ENCODE measurements around the gene POLA1. TPM values are rescaled to one million over a fixed set of nuclear protein-coding genes. Genes with fewer than 3 reads are reported as not detected.
A peak's percentile ranks its signal among the peaks of the same experiment; 100 is the strongest.

POLA1 gene
- total and polyA plus RNA-seq, 2 of the 4 experiments (the other 2 are of a cell fraction) = 4.0 to 15.1 TPM

- H2BK15ac ChIP-seq (ENCODE audit: low read depth, low read length) = no peak overlapping the region
- no peak overlapping the region for H2BK20ac ChIP-seq (ENCODE audit: low read depth, low read length)
- no peak overlapping the region for H2AK5ac ChIP-seq (ENCODE audit: low read depth, low read length)
- H3K9me1 ChIP-seq (ENCODE audit: insufficient read depth, low read length) = no peaks in the 10 kb centered on the region; the same call in 1 of the 2 replicates
- no peak overlapping the region for H3K4me2 ChIP-seq (ENCODE audit: low read depth, low read length)
- H3K9me3 ChIP-seq (ENCODE audit: control insufficient read depth, insufficient read depth, low read length) = no peaks in the 10 kb centered on the region
- no peak overlapping the region for H2AK9ac ChIP-seq (replicated peaks; ENCODE audit: low read depth, low read length, poor library complexity)
- in situ Hi-C loops (cut with MboI; ENCODE audit: low sequenced_read_pairs) (no loop called here), dilution Hi-C loops (cut with HindIII; ENCODE audit: low sequenced_read_pairs, unreplicated experiment) (no loop called here), intact Hi-C loops (cut with micrococcal nuclease) (no loop called here)
- DNase-seq (peak; percentile 34), ATAC-seq (ENCODE audit: low read depth) (peak; percentile 46; the same call in 1 of the 2 replicates)
- H3K36me3 ChIP-seq (ENCODE audit: control insufficient read depth, insufficient read depth, low read length) = no peaks in the 10 kb centered on the region; the same call in 1 of the 2 replicates
- no peaks in the 10 kb centered on the region for H4K20me1 ChIP-seq (ENCODE audit: insufficient read depth, low read length)
- no peaks in the 10 kb centered on the region for H3K27me3 ChIP-seq (ENCODE audit: control insufficient read depth, insufficient read depth, low read length)
- H3K4me1 ChIP-seq (ENCODE audit: control insufficient read depth, insufficient read depth, low read length) = no peaks in the 10 kb centered on the region
- H2BK5ac ChIP-seq (ENCODE audit: low read depth, low read length, poor library complexity, severe bottlenecking) = no peak overlapping the region
- H3K14ac ChIP-seq (replicated peaks; ENCODE audit: low read depth, low read length) = no peak overlapping the region
- no peak overlapping the region for H3K56ac ChIP-seq (ENCODE audit: extremely low read depth, insufficient read depth, low read length)
- no peak overlapping the region for H4K91ac ChIP-seq (ENCODE audit: insufficient read depth, low read depth, low read length)
- no peak overlapping the region for H4K8ac ChIP-seq (ENCODE audit: low read depth in 2 of 2, low read length in 2 of 2)
- ChIA-PET POLR2A (ENCODE audit: unreplicated experiment) (no interaction called here), CTCF (interaction anchor here (0.6 kb wide), 1 partner anchor 488 kb away, joined by 3 read pairs; no protein-coding TSS in a partner anchor)
- no CpG with 5 or more reads among the region's 4 CpGs for WGBS, 2 experiments (ENCODE audit: extremely low coverage in 2 of 2, insufficient read length in 1 of 2)
- no peak overlapping the region for H3K4ac ChIP-seq (ENCODE audit: low read depth, low read length)
- H2AFZ ChIP-seq (replicated peaks; ENCODE audit: low read length, poor library complexity) = no peak overlapping the region
- H2BK120ac ChIP-seq (ENCODE audit: low read depth, low read length) = no peak overlapping the region
- H3K27ac ChIP-seq (ENCODE audit: insufficient read depth, low read length) = no peak overlapping the region
- H3K23ac ChIP-seq (ENCODE audit: low read depth, low read length) = no peak overlapping the region
- no TSS peak for BruUV-seq (replicated peaks)
- H3K79me1 ChIP-seq (ENCODE audit: low read depth in 1 of 2, low read length in 2 of 2) = no peaks in the 10 kb centered on the region
- H3K4me3 ChIP-seq (ENCODE audit: insufficient read depth, low read depth, low read length) = no peak overlapping the region
- H4K5ac ChIP-seq (ENCODE audit: low read depth, low read length) = no peak overlapping the region
- no peak overlapping the region for H3K9ac ChIP-seq (ENCODE audit: low read depth, low read length)
- no peak for TF ChIP-seq MAZ (IDR thresholded peaks at IDR 0.05; ENCODE audit: borderline replicate concordance, low read depth, low read length)
- TF ChIP-seq NFE2L2 (IDR thresholded peaks at IDR 0.05; ENCODE audit: low read depth, low read length) = no peak
- peak; percentile 61 for TF ChIP-seq CEBPB (IDR thresholded peaks at IDR 0.05; ENCODE audit: low read depth, low read length)
- peak; percentile 79 for TF ChIP-seq MAFK (IDR thresholded peaks at IDR 0.05; ENCODE audit: low read depth, low read length)
- no peak overlapping the region for H3K18ac ChIP-seq (ENCODE audit: low read depth, low read length)
Observed at GRCh38 chrX:24858004-24858746, 164.5 kb downstream of the POLA1 start.

Data from IMR-90 (cell line).